Transverse colon (tissue), 4 donors: ENCODE data around the gene TMC2. TPM values are rescaled to one million over a fixed set of nuclear protein-coding genes. Genes with fewer than 3 reads are reported as not detected.

Experiments
- DNase-seq: peaks from one replicate; pipeline ENCODE4 v3.0.0-alpha.2; 2019
- H3K27ac ChIP-seq, 4 donors: fragments of 200-600 bp; sonication (generic); 2 replicates each; pipeline ENCODE4 v1.5.1; 2016 to 2018; ENCODE audit warnings: inconsistent platforms in 4 of 4
- H3K27me3 ChIP-seq: fragments of 200-600 bp; sonication (generic); 2 replicates; pipeline ENCODE4 v1.5.1; 2017; ENCODE audit warnings: inconsistent platforms
- H3K36me3 ChIP-seq, 4 donors: fragments of 200-600 bp; sonication (generic); 2 replicates each; pipeline ENCODE4 v1.5.1; 2017 to 2019; ENCODE audit warnings: inconsistent platforms in 4 of 4
- H3K4me1 ChIP-seq, 4 donors: fragments of 200-600 bp; sonication (generic); 2 replicates each; pipeline ENCODE4 v1.5.1; 2017 to 2020; ENCODE audit warnings: inconsistent platforms in 4 of 4
- H3K4me3 ChIP-seq, 4 donors: fragments of 200-600 bp; sonication (generic); 1 replicate in 1 of 4; 2 replicates in 3 of 4; pipeline versions ENCODE4 v1.5.1 to v1.6.1; 2017 to 2019; ENCODE audit warnings: inconsistent platforms in 4 of 4
- H3K9me3 ChIP-seq, 2 donors: fragments of 200-600 bp; sonication (generic); 2 replicates each; pipeline ENCODE4 v1.5.1; 2017 to 2019; ENCODE audit warnings: inconsistent platforms in 2 of 2
- CTCF ChIP-seq, 5 experiments: fragments of 200-600 bp in 3 of 5; fragments of 450-650 bp in 2 of 5; sonication (generic) in 3 of 5; IDR thresholded peaks; 1 replicate in 2 of 5; 2 replicates in 3 of 5; pipeline ENCODE4 v1.5.1; 2016 to 2017; ENCODE audit warnings: antibody characterized with exemption in 5 of 5, inconsistent platforms in 3 of 5, mild to moderate bottlenecking in 2 of 5, moderate library complexity in 1 of 5
- EP300 ChIP-seq: sonication (generic); formaldehyde crosslinking; IDR thresholded peaks from one replicate; pipeline ENCODE4 v1.6.1; 2017; ENCODE audit warnings: antibody characterized with exemption, low read depth
- POLR2A ChIP-seq: fragments of 450-650 bp; IDR thresholded peaks from one replicate; pipeline ENCODE4 v1.6.1; 2016; ENCODE audit warnings: antibody characterized with exemption, mild to moderate bottlenecking, moderate library complexity
- POLR2AphosphoS5 ChIP-seq, 3 donors: sonication (generic); formaldehyde crosslinking; IDR thresholded peaks; one replicate each; pipeline ENCODE4 v1.6.1; 2016; ENCODE audit warnings: antibody characterized with exemption in 3 of 3
- WGBS, 2 donors: methylation state at CpG; one replicate each; pipeline ENCODE4 v1.1.5; 2018; ENCODE audit warnings: low coverage in 1 of 2; 5-methylcytosine and 5-hydroxymethylcytosine counted together
- in situ Hi-C, 4 donors: fragments of 200-750 bp; cut with MboI; loops; one replicate each; pipeline versions ENCODE4 v1.15.0 to v1.15.1; 2017; ENCODE audit warnings: low sequenced_read_pairs in 3 of 4, low pct_ligation_motif_present in 1 of 4, low pct_unique_long_range_greater_than_20kb in 1 of 4
- intact Hi-C: fragments of 100-400 bp; cut with DNase I; formaldehyde crosslinking; loops from one replicate; pipeline ENCODE4 v1.15.1; 2023; ENCODE audit warnings: low total_unique reads
- total RNA-seq, 4 donors: library from RNA; depleted of rRNA; stranded (reverse); fragments of >200 nt; gene quantifications; one replicate each; pipeline ENCODE4 v1.1.0, GENCODE V29; 2016

The TMC2 gene
- total RNA-seq, 4 donors from 2014 or later, result not detected

GRCh38 chr20:2559279-2559626 is 22.9 kb downstream of the TMC2 start:
- intact Hi-C loops (no loop called here), in situ Hi-C loops (no loop called here)
- no peak overlapping the region for H3K27ac ChIP-seq
- no peak for TF ChIP-seq POLR2A
- no peak for TF ChIP-seq EP300
- no peak for TF ChIP-seq POLR2AphosphoS5 (IDR thresholded peaks at IDR 0.05)
- no peak for TF ChIP-seq CTCF (IDR thresholded peaks at IDR 0.05)
- DNase-seq, result no peak
- H3K36me3 ChIP-seq, result no peaks in the 10 kb centered on the region
- 34 to 39% methylated on average over 3 of the region's 3 CpGs for WGBS, 2 donors
- peak overlapping the region in 2 of 4 donors; percentile 31 to 32 for H3K4me3 ChIP-seq
- H3K27me3 ChIP-seq, result peaks cover 63% of the 10 kb centered on the region
- no peaks in the 10 kb centered on the region for H3K9me3 ChIP-seq
- H3K4me1 ChIP-seq, result peaks cover 0 to 10% (median 7%) of the 10 kb centered on the region in 4 donors

GRCh38 chr20:2559651-2560050 is 23.3 kb downstream of the TMC2 start:
- 80 to 84% methylated on average over 2 to 5 of the region's 5 CpGs for WGBS, 2 donors
- Histone ChIP-seq H3K4me1 (peaks cover 0 to 10% (median 7%) of the 10 kb centered on the region in 4 donors), H3K9me3 (no peaks in the 10 kb centered on the region), H3K27me3 (peaks cover 63% of the 10 kb centered on the region), H3K4me3 (no peak overlapping the region), H3K27ac (no peak overlapping the region), H3K36me3 (no peaks in the 10 kb centered on the region)
- intact Hi-C loops (no loop called here), in situ Hi-C loops (no loop called here)
- DNase-seq, result no peak
- TF ChIP-seq EP300, result no peak
- no peak for TF ChIP-seq CTCF (IDR thresholded peaks at IDR 0.05)
- TF ChIP-seq POLR2AphosphoS5 (IDR thresholded peaks at IDR 0.05), result no peak
- no peak for TF ChIP-seq POLR2A

- DNase-seq, result no peak
- H3K36me3 ChIP-seq, result no peaks in the 10 kb centered on the region
- intact Hi-C loops (no loop called here), in situ Hi-C loops (no loop called here)
- no peaks in the 10 kb centered on the region for H3K9me3 ChIP-seq
- H3K4me3 ChIP-seq, result no peak overlapping the region
- H3K4me1 ChIP-seq, result peaks cover 0 to 10% (median 7%) of the 10 kb centered on the region in 4 donors
- no peak overlapping the region for H3K27ac ChIP-seq
- H3K27me3 ChIP-seq, result peaks cover 30% of the 10 kb centered on the region
- no peak for TF ChIP-seq CTCF (IDR thresholded peaks at IDR 0.05)
- 69 to 71% methylated on average over 5 to 8 of the region's 8 CpGs for WGBS, 2 donors
These were observed 26.7 kb downstream of the TMC2 start for GRCh38 chr20:2563116-2563515.

- no peaks in the 10 kb centered on the region for H3K9me3 ChIP-seq
- in situ Hi-C loops (no loop called here), intact Hi-C loops (no loop called here)
- DNase-seq, result no peak
- 78% methylated on average over 4 of the region's 4 CpGs; no CpG with 5 or more reads in 1 of the 2 donors for WGBS, 2 donors
- H3K4me3 ChIP-seq, result no peak overlapping the region
- TF ChIP-seq POLR2A (no peak), EP300 (no peak), POLR2AphosphoS5 (IDR thresholded peaks at IDR 0.05) (no peak), CTCF (IDR thresholded peaks at IDR 0.05) (no peak)
- peaks cover 21% of the 10 kb centered on the region for H3K27me3 ChIP-seq
- H3K4me1 ChIP-seq, result no peaks in the 10 kb centered on the region
- H3K36me3 ChIP-seq, result no peaks in the 10 kb centered on the region
- H3K27ac ChIP-seq, result no peak overlapping the region
These were observed 28.0 kb downstream of the TMC2 start for GRCh38 chr20:2564406-2564805.
